Measurements from ENCODE around the gene ITGBL1.

Gene ITGBL1

GRCh38 chr13:101626925-101627555 lies 174.6 kb downstream of the ITGBL1 start:
- DNase-seq (ENCODE audit: low read depth in 2 of 2) = no peak

GRCh38 chr13:101627556-101627943 lies 175.1 kb downstream of the ITGBL1 start:
- DNase-seq (ENCODE audit: low read depth in 2 of 2) = no peak

- no peak for DNase-seq (ENCODE audit: low read depth in 2 of 2)
These were observed 176.4 kb downstream of the ITGBL1 start for GRCh38 chr13:101628900-101629299.

- DNase-seq (ENCODE audit: low read depth in 2 of 2) = no peak
These were observed 178.9 kb downstream of the ITGBL1 start for GRCh38 chr13:101631395-101631794.

GRCh38 chr13:101634142-101634541 lies 181.7 kb downstream of the ITGBL1 start:
- no peak for DNase-seq (ENCODE audit: low read depth in 2 of 2)

- DNase-seq (ENCODE audit: low read depth in 2 of 2) = no peak
These were observed 187.2 kb downstream of the ITGBL1 start for GRCh38 chr13:101639711-101640110.

- no peak for DNase-seq (ENCODE audit: low read depth in 2 of 2)
These were observed 188.4 kb downstream of the ITGBL1 start for GRCh38 chr13:101640788-101641400.

- no peak for DNase-seq (ENCODE audit: low read depth in 2 of 2)
These were observed 193.4 kb downstream of the ITGBL1 start for GRCh38 chr13:101645871-101646270.

GRCh38 chr13:101647760-101648159 lies 195.3 kb downstream of the ITGBL1 start:
- DNase-seq (ENCODE audit: low read depth in 2 of 2) = no peak

- no peak for DNase-seq (ENCODE audit: low read depth in 2 of 2)
These were observed 196.5 kb downstream of the ITGBL1 start for GRCh38 chr13:101648766-101649487.

- DNase-seq (ENCODE audit: low read depth in 2 of 2) = no peak
These were observed 197.1 kb downstream of the ITGBL1 start for GRCh38 chr13:101649488-101650126.

GRCh38 chr13:101654883-101655282 lies 202.4 kb downstream of the ITGBL1 start:
- no peak for DNase-seq (ENCODE audit: low read depth in 2 of 2)

GRCh38 chr13:101655435-101655834 lies 203.0 kb downstream of the ITGBL1 start:
- DNase-seq (ENCODE audit: low read depth in 2 of 2) = no peak

GRCh38 chr13:101660711-101661110 lies 208.2 kb downstream of the ITGBL1 start:
- DNase-seq (ENCODE audit: low read depth in 2 of 2) = no peak

GRCh38 chr13:101661839-101662238 lies 209.4 kb downstream of the ITGBL1 start:
- DNase-seq (ENCODE audit: low read depth in 2 of 2) = no peak

GRCh38 chr13:101673360-101674105 lies 221.1 kb downstream of the ITGBL1 start:
- DNase-seq (ENCODE audit: low read depth in 2 of 2) = no peak

GRCh38 chr13:101681834-101682233 lies 229.4 kb downstream of the ITGBL1 start:
- DNase-seq (ENCODE audit: low read depth in 2 of 2) = no peak

- no peak for DNase-seq (ENCODE audit: low read depth in 2 of 2)
These were observed 233.5 kb downstream of the ITGBL1 start for GRCh38 chr13:101686003-101686402.

- DNase-seq (ENCODE audit: low read depth in 2 of 2) = no peak
These were observed 238.4 kb downstream of the ITGBL1 start for GRCh38 chr13:101690871-101691270.

GRCh38 chr13:101691341-101691860 lies 238.9 kb downstream of the ITGBL1 start:
- DNase-seq (ENCODE audit: low read depth in 2 of 2) = no peak

GRCh38 chr13:101695870-101696516 lies 243.5 kb downstream of the ITGBL1 start:
- no peak for DNase-seq (ENCODE audit: low read depth in 2 of 2)

Data from stimulated activated CD8-positive, alpha-beta memory T cell treated with anti-CD3 and anti-CD28 coated beads, Interleukin-7, amount 100 ng/mL, for 1 hour (primary cell).